ENCODE measurements around the gene BBS2.

DNA sequence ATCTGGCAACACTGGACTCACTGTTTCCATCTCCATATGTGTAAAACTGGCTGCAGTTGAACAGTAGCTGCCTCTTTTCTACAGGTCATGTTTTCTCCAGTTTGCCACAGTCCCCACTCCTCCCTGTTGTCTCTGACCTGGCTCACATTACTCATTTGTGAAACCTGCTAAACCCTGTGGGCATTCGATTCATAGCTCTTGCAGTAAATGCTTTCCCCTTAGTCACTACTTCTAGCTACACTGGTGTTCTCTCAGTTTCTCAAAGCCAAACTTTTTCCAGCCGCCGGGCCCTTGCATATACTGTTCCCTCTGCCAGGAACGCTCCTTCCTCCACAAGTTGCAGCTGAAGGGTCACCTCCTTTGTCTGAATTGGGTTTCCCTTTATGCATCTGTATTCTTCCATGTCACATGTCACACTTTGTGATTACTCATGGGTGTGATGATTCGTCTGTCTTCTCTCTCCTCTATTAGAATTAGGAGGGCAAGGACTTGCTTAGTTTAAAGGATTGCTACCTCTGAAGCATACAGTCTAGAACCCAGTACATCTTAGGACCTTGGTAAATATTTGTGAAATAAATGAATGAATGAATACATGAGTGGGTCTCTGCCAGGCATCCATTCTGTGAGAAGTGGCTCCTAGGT is 30.0 kb upstream of the BBS2 start:
- TF ChIP-seq, protein P1, sequence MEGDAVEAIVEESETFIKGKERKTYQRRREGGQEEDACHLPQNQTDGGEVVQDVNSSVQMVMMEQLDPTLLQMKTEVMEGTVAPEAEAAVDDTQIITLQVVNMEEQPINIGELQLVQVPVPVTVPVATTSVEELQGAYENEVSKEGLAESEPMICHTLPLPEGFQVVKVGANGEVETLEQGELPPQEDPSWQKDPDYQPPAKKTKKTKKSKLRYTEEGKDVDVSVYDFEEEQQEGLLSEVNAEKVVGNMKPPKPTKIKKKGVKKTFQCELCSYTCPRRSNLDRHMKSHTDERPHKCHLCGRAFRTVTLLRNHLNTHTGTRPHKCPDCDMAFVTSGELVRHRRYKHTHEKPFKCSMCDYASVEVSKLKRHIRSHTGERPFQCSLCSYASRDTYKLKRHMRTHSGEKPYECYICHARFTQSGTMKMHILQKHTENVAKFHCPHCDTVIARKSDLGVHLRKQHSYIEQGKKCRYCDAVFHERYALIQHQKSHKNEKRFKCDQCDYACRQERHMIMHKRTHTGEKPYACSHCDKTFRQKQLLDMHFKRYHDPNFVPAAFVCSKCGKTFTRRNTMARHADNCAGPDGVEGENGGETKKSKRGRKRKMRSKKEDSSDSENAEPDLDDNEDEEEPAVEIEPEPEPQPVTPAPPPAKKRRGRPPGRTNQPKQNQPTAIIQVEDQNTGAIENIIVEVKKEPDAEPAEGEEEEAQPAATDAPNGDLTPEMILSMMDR (IDR thresholded peaks at IDR 0.05; ENCODE audit: insufficient read depth, low read depth, low read length) = no peak
- no peak for TF ChIP-seq EZH2 (IDR thresholded peaks at IDR 0.05; ENCODE audit: insufficient read depth, low read length)

Measured in astrocyte (in vitro differentiated cells and primary cell).